Amygdala (tissue), 56 donors: ENCODE results near the gene RPS8.
"Not testable (repeated sequence)": the region's sequence is repeated elsewhere in the genome, so short reads cannot be mapped to it uniquely, and the experiment has no call there.

Source experiments
- DNase-seq, 56 donors: peaks; one replicate each; lab custom pipeline; 2025; lab: John Stamatoyannopoulos, UW

Gene RPS8

DNA sequence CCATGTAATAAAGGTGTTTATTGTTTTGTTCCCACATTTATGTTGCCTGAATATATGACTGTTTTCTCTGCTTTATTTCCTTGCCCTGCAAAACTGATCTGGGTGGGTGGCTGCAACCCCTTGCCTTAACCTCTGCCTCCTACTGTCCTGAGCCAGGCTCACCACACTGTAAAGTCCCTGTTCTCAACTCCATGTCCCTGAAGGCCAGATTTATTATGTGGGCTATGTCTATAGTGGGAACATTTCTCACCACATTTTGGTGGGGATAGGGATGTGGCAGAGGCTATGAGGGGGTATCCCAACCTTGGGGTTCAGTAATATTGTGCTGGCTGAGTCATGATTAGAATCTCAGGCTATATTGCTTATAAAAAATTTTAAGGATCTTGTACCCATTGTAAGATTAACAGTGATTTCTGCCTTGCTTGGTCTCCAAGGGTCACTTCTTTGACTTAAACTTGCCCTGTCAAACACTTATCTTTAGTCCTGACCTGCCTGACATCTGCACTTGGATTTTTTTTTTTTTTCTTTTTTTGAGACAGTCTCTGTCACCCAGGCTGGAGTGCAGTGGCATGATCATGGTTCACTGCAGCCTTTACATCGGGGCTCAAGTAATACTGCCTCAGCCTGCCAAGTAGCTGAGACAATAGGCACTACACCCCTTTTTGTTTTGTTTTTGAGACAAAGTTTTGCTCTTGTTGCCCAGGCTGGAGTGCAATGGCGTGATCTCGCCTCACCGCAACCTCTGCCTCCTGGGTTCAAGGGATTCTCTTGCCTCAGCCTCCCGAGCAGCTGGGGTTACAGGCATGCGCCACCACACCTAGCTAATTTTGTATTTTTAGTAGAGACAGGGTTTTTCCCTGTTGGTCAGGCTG lies 3.6 kb downstream of the RPS8 start:
- no peak for DNase-seq

DNA sequence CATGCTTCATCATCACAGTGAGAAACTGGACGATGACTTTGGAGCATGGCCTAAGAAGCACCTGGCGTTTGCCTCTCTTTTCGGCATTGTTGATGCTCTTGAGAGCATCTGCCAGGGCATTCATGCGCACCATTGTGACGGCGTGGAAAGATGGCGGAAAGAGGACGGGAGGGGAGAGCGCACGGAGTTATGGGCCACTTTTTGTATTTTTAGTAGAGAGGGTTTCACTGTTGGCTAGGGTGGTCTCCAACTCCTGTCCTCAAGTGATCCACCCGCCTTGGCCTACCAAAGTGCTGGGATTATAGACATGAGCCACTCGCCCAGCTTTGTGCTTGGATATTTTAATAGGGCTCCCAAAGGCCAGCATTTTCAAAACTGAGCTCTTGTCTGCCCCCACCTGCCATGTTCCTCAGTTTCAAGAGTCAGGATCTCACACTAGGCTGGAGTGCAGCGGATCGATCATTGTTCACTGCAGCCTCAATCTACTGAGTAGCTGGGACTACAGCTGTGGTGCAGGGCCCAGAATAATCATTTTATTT lies 5.3 kb downstream of the RPS8 start:
- DNase-seq: no peak

DNA sequence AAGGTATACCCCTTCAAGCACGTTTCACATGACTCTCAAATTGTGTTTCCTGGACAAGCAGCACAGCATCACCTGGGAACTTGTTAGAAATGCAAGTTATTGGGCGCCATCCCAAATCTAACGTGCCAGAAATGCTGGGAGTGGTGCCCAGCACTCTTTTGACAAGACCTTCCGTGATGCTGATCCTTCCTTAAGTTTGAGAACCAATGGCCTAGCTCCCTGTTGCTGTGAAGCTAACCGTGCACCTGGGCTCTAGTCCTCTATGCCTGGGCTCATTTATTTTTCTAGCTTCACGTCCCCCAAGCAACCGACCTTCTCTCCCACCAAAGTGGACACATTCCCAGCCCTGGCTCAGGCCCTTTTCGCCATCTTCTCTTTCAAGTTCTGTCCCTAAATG lies 8.4 kb downstream of the RPS8 start:
- no peak for DNase-seq

DNA sequence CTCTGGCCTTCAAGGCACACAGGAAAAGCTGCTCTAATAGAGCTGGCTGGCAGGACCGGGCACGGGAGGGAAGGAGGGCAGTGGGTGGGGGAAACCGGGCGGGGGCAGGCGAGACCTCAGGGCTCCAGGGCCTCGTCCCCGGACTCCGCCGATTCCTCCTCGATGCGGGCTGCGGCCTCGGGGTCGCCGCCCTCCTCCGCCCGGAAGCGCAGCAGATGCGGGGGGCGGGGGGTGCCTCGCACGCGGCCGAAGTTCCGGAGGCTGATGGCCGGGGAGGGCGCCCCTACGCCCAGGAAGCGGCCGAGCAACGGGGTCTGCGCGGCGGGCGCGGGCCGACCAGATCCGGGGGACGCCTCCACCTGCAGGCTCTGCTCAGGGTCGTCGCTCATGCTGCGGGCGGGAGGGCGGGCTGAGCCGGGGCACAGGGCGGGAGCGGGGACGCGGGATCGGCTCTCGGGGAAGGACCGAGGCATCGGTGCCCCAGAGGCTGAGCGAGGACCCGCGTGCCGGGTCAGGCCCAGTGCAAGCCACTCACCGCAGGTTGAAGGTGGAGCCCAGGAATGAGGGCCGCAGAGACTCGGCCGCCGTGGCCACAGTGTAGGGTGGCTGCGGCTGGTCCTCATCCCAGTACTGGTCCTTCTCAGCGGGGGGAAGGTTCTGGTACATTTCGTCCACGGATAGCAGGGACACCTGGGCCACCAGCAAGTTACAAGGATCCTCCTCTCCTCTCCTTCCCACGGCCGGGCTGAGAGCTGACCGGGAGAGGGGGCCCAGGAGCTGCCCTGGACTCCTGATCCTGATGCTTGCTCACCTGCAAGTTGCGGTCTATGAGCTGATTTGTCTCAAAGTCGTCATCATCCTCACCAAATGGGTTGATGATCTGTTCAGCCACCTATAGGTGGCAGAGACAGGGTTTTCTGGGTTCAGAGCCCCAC lies 9.0 kb downstream of the RPS8 start:
- peak in 4 of 56 donors; percentile 4 to 30 (median 13) for DNase-seq

DNA sequence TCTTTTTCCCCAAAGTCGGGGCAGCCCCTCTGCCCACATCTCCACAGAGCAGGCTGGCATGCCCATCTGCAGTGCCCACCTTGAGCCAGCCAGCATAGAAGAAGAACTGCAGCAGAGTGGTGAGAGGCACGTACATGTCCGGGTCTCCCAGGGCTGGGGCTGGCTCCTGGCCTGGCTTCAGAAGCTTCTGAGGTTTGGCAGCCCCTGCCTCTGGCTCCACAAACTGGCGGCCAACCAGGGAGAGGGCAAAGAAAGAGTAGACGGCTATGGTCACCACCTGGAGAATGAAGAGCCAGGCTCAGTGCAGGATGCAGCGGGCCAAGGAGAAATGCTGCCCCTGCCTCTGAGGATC lies 9.7 kb downstream of the RPS8 start:
- DNase-seq: no peak

DNA sequence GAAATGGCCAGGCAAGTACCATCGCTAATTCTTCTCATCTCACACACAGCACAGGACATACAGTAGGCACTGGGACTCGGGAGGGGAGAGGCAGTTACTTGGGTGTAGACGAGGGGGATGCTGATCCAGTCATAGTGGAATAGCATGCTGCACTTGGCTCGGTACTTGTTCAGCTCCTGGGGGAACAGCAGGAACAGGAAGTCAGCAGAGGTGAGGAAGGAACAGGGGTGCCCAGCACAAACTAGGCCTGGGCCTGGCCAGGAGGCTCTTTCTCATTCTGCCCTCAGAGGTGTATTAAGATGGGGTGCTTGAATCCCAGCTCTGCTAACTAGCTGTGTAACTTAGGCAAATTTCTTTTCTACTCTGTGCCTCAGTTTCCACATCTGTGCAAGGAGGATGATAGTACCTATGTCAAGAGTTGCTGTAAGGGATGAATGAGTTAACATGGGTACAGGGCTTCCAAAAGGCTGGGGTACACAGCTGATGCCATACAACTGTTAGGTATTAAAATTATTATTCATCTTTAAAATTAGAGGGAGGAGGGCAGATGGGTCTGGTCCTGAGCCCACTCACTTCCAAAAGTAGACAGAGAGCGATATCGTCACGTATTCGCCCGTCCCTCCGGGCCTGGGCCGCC lies 10.3 kb downstream of the RPS8 start:
- no peak for DNase-seq

DNA sequence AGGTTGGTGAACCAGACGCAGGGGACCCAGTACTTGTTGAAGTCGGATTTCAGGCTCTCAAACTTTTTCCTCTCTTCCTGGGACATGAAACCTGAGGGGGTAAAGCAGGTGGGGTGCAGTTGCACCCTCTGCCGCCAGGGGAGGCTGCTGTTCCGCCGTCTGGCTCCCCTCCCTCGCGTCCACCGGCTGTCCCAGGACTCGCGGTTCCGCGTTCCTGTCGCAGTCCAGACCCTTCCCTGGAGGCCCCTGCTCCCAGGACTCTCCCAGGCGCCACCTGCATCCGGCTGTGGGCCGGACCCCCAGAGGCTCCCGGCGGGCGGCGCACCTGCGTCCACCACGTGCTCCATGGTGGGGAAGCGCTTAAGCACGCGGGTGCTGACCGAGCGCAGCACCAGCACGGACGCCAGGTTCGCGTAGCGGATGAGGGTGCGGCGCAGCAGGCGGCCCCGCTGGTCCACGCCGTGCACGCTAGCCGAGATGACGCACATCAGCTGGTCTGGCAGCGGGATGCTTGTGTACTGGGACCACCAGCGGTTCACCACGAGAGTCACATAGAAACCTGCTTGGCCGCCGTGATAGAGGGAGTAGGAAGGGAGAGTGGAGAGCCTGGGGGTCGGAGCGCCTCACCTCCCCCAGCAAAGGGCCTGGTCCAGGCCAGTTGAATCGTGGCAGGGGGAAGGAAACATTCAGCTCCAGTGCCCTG lies 10.9 kb downstream of the RPS8 start:
- peak in 16 of 56 donors; percentile 10 to 61 (median 24) for DNase-seq

DNA sequence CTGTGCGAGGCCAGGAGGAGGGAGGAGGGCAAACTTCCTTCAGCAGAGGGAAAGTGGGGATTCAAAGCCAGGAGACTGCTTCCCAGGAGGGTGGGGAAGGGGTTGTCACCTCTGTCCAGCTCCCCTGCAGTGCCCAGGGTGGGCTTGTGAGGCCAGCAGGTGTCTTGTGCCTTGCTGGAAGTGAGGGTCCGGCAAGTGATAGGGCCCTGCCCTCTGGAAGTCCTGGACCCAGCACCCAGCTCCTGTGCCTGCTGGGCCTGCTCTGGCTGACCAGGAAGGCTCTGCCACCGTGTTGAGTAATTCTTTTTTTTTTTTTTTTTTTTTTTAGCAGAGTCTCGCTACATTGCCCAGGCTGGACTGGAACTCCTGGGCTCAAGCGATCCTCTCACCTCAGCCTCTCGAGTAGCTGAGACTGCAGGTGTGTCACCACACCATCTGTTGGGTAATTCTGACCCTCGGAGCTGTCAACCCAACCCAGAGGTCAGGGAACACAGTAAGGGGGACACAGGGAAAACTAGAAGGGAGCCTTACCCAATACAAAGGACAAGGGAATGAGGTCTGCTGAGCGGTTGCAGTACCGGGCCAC lies 11.6 kb downstream of the RPS8 start:
- DNase-seq: no peak

DNA sequence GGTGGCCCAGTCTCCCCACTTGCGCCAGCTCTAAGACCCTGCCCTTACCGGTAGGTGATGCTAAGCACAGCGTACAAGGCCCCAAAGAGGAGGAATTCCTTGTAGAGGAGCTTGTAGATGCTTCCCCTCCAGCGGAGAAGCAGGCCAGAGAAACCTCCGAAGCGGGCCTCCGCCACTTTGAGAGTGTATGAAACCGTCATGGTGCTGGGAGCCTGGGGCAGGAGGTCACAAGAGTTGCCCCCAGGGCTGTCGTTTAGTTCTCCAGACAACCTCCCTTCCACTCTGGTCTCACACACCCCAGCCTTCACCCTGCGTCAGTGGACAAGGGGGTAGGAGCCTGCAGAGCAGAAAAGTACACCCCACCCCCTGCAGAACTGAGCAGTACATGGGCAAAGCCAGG lies 12.2 kb downstream of the RPS8 start:
- DNase-seq: no peak

DNA sequence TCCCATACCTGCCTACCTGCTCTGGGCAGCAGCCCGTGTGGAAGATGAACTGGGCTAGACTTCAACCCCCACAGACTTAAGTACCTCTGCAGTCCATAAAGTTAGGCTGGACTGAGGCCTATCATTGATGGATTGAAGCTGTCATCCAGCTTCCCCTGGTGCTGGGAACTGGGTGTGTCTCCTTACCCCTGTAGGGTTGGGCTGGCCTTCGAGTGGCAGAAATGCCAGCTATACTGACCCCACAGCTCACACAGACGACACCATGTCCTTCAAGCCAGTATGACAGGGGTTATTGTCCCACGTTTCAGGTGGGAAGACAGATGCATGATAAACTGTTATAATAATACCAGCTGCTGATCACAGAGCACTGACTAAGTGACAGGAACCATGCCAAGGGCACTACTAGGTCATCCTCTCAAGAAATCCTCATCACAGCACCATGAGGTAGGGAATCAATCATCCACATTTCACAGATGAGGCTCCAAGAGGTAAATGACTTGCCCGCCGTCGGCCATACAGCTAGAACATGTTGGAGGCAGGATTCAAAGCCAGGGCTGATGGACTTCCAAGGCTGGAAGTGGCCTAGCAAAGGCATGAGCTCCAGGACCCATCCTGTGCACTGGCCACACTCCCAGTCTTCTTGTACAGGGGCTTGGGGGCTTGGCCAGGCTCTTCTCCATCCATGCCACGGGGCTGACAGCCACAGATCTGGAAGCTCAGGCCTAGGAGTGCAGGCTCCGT lies 12.9 kb downstream of the RPS8 start, which contains the start of gene BEST4:
BEST4 (minus strand) TSS at position 51 of the 741 bp plus-strand sequence. CDS start 465 bp downstream, outside the sequence.
- DNase-seq: no peak

DNA sequence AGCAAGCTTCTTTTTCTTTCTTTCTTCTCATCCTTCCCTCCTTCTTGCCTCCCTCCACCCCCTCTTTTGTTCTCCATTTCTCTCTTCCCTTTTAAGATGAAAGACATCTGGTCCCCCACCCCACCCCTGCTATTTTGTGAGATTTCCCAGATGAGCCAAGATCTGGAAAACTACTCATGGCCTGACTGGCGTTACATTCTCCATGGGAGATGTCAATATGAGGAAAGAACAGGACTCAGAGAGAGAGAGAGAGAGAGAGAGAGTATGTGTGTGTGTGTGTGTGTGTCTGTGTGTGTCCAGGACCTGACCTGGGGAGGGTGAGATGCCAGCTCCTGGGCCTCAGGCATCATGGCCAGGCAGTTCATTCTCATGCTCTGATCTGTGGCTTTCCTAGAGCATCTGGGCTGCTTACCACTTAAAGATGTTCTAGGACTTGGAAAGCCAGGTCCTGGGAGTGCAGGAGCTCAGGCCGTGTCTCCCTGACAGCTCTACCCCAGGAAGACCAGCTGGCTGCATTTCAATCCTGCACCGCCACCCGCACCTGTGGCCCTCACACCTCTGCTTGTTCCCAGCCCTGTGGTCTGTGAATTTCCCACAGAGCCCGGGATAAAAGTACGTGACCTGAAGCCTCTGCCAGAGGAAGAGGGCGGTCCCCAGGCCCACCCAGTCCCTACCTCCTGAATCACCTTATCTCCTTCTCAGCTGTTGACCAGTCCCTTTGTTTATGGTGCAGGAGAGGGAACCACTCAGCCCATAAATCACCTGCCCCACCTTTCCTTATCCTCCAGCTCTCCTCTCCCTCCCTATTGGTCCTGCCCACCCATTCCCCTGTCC lies 15.8 kb downstream of the RPS8 start:
- DNase-seq: no peak

DNA sequence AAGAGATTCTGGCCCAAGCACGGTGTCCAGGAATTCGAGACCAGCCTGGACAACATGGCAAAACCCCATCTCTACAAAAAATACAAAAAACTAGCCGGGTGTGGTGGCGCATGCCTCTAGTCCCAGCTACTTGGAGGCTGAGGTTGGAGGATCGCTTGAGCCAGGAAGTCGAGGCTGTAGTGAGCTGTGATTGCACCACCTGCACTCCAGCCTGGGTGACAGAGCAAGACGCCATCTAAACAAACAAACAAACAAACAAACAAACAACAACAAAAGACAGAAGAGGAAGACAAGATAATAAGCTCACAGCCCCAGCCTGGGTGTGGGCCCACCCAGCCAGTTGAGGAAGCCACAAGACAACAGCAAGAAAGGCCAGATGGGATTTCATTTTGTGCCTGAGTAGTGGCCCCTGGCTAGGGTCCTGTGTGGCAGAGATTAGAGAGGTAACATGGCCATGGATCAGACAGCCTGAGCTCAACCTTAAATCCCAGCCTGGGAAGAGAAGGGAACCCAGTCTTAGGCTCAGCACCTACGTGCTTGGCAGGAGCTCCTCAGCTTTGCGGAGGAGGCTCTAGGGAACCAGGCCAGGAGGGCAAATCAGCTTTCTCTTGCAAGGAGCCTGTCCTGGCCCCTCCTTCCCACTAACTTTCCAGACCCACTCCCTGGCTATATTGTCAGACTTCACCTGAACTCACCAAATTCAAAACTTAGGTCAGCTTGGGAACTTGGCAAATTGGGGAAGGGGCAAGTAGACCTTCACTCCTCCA lies 17.6 kb downstream of the RPS8 start:
- DNase-seq: no peak

DNA sequence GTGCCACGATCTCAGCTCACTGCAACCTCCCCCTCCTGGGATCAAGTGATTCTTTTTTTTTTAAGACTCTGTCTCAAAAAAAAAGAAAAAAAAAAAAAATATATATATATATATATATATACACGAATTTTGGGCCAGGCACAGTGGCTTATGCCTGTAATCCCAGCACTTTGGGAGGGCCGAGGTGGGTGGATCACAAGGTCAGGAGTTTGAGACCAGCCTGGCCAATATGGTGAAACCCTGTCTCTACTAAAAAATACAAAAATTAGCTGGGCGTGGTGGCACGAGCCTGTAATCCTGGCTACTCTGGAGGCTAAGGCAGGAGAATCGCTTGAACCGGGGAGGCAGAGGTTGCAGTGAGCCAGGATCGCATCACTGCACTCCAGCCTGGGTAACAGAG lies 22.5 kb downstream of the RPS8 start:
- not testable (repeated sequence) for DNase-seq

DNA sequence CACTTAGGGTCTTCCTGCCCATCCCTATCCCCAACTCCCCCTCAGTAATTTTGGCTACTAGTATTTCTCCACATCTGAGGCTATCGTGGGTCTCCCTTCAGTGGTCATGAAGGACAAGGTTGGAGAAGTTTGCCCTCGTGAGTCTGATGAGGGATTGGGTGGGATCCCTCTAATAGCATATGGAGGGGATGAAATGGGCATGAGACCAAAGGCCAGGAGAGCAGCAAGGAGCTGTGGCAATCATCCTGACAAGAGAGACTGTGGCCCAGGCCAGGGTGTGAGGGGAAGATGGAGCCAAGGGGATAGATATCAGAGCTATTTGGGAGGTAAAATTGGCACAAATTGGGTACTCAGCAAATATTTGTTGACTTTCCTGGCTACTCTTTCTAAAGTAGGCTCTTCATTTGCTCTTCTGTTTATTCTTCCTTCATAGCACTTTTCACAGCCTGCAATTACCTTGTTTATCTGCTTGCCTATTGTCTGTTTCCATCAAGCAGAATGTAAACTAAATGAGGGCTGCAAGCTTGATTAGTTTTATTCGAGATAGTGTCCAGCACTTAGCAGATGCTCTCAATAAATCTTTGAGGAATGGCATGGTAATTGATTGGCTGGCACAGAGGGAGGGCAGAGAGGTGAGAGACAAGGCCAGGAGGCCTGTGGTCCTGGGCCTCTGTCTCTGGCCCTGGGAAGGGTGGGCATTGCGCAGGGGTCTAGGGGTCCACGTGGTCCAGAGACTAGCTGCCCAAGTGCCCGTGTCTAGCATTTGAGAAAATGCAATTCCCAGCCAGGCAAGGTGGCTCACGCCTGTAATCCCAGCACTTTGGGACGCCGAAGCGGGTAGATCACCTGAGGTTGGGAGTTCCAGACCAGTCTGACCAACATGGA lies 23.4 kb downstream of the RPS8 start:
- DNase-seq: no peak

DNA sequence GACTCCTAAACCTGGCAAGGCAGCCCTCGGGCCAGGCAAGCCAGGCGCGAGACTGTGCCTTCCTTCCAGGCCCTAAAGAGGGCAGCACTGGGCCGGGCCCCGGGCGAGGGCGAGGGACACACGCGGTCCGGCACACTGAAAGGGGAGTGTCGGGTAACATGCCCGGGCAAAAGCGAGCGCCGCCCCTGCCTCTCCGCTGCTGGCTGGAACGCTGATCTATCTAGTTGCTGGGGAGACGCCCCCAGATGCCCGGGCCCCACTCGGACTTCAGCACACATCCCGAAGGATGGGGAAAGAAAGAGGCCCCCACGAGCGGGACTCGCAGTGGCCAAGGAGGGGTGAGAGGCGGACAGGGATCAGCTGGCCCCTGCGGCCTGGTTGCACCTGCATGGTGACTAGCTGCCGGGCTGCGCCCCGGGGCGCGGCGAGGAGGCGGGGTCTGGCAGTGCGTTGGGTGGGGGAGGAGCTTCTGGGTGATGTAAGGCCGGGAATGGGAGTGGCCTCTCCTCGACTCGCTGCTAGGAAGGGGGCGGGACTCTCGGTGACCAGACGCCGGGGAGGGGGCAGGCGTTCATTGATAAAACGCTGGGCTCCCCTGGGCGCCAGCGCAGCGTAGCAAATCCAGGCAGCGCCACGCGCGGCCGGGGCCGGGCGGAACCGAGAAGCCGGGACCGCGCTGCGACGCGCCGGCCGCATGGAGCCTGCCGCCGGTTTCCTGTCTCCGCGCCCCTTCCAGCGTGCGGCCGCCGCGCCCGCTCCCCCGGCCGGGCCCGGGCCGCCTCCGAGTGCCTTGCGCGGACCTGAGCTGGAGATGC lies 24.6 kb downstream of the RPS8 start, which contains the start of gene PLK3:
PLK3 (plus strand) TSS at position 608 of the 815 bp plus-strand sequence; CDS start at position 695, 87 bp downstream.
- peak; percentile 84 to 100 (median 98) for DNase-seq
